HepG2 (cell line): ENCODE measurements around the gene CCNQ. TPM values are rescaled to one million over a fixed set of nuclear protein-coding genes. Genes with fewer than 3 reads are reported as not detected.

Source experiments
- FOXP1 ChIP-seq, 2 experiments: fragments of 450-650 bp in 1 of 2; IDR thresholded peaks; 2 replicates each; pipeline ENCODE4 v1.6.1; 2017 to 2018; ENCODE audit warnings: antibody characterized with exemption in 1 of 2
- HNF1B ChIP-seq: sonication (generic); formaldehyde crosslinking; IDR thresholded peaks from 2 replicates; pipeline ENCODE4 v1.5.1; 2020; ENCODE audit warnings: mild to moderate bottlenecking, moderate library complexity, missing genetic modification reagents
- HNRNPL ChIP-seq: fragments of 200-400 bp; formaldehyde crosslinking; IDR thresholded peaks from 2 replicates; pipeline ENCODE4 v1.6.1; 2017; ENCODE audit warnings: mild to moderate bottlenecking, low read depth, low read length
- NFE2 ChIP-seq: sonication (generic); formaldehyde crosslinking; IDR thresholded peaks from 2 replicates; pipeline ENCODE4 v1.4.0; 2020; ENCODE audit warnings: missing genetic modification reagents
- PLSCR1 ChIP-seq: sonication (generic); formaldehyde crosslinking; IDR thresholded peaks from 2 replicates; pipeline ENCODE4 v1.5.0; 2020; ENCODE audit warnings: missing genetic modification reagents, mild to moderate bottlenecking, borderline replicate concordance
- POGK ChIP-seq: sonication (generic); formaldehyde crosslinking; conservative IDR thresholded peaks from 2 replicates; pipeline ENCODE4 v1.8.0; 2022; ENCODE audit warnings: mild to moderate bottlenecking, moderate library complexity, missing genetic modification reagents
- RAD21 ChIP-seq: fragments of 450-650 bp; formaldehyde crosslinking; IDR thresholded peaks from 2 replicates; pipeline ENCODE4 v1.5.0; 2020; ENCODE audit warnings: mild to moderate bottlenecking
- ZNF331 ChIP-seq: sonication (generic); formaldehyde crosslinking; IDR thresholded peaks from 2 replicates; pipeline ENCODE4 v1.4.0; 2020; ENCODE audit warnings: missing genetic modification reagents
- polyA plus RNA-seq, 8 experiments: library from polyadenylated mRNA; depleted of rRNA in 3 of 8; stranded (reverse) in 7 of 8; unstranded in 1 of 8; fragments of >200 nt; fragmentation: Illumina TruSeq in 4 of 8; extraction: Trizol in 4 of 8; gene quantifications; 2 replicates each; pipeline versions ENCODE4 v1.2.1 to v1.2.3, GENCODE V29; 2011 to 2016; ENCODE audit warnings: low read depth in 4 of 8, missing spikeins in 1 of 8, mixed read lengths in 1 of 8; ENCODE audit not compliant: insufficient read depth in 1 of 8
- total RNA-seq, 5 experiments: library from RNA; depleted of rRNA; stranded (reverse); fragments of >200 nt; fragmentation: Illumina TruSeq; extraction: Trizol; gene quantifications; 2 replicates each; pipeline ENCODE4 v1.2.3, GENCODE V29; 2016; ENCODE audit warnings: low read depth in 1 of 5
- TF ChIP-seq, protein P1 (sequence below): sonication (generic); formaldehyde crosslinking; IDR thresholded peaks from 2 replicates; pipeline ENCODE4 v1.5.0; 2020; ENCODE audit warnings: mild to moderate bottlenecking, missing genetic modification reagents
- TF ChIP-seq, protein P2 (sequence below): sonication (generic); formaldehyde crosslinking; IDR thresholded peaks from 2 replicates; pipeline ENCODE4 v1.4.0; 2020; ENCODE audit warnings: mild to moderate bottlenecking, missing genetic modification reagents

CCNQ gene
- total and polyA plus RNA-seq, 2 of the 13 experiments (the other 11 are each of a cell fraction or from before 2014, with no cell fraction given): 15.0 to 25.5 TPM

DNA sequence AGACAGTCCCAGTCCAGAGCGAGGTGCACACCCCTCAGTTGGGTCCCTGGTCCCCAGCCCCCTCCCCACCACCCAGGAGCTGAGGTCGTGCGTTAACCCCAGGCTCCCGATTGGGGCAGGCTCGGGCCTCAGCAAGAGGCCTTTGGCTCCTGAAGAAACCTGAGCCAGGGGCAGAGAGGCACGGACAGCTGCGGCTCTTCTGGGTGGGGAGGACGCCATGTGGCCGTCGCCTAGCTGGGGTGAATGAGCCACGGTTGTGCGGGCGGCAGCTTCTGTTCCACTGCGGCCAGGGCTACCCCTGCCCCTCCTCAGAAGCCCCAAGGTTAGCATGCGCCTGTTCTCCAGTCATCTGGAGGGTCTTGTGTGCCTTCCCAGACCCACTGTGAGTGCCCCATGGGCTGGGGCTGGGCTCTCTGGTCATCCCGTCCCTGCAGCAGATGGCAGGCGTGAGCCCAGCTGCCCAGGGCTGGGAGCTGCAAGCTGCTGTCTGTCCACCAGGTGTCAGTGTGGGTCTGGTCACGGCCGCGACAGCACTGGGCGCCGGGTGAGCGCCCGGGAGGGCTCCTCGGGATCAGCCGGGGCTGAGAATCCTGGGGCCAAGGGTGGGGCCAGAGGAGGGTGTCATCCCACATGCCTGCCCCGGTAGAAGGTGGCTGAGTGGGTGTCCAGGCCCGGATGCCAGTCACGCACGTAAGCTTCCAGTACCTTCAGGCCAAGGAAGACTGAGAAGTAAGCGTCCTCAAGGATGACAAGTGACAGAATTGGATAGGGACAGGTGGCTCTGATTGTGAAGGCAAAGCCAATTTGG lies 59.6 kb downstream of the CCNQ start (continued):
- TF ChIP-seq HNF1B (CRISPR knock-in tag): 0 out of 2 replicates have a peak, but pooled peaks have one; percentile 35
- no peak for TF ChIP-seq PLSCR1 (CRISPR knock-in tag)
- no peak for TF ChIP-seq HNRNPL
- TF ChIP-seq RAD21 (CRISPR knock-in tag): peak; percentile 82
- no peak for TF ChIP-seq NFE2
- TF ChIP-seq, protein P1, sequence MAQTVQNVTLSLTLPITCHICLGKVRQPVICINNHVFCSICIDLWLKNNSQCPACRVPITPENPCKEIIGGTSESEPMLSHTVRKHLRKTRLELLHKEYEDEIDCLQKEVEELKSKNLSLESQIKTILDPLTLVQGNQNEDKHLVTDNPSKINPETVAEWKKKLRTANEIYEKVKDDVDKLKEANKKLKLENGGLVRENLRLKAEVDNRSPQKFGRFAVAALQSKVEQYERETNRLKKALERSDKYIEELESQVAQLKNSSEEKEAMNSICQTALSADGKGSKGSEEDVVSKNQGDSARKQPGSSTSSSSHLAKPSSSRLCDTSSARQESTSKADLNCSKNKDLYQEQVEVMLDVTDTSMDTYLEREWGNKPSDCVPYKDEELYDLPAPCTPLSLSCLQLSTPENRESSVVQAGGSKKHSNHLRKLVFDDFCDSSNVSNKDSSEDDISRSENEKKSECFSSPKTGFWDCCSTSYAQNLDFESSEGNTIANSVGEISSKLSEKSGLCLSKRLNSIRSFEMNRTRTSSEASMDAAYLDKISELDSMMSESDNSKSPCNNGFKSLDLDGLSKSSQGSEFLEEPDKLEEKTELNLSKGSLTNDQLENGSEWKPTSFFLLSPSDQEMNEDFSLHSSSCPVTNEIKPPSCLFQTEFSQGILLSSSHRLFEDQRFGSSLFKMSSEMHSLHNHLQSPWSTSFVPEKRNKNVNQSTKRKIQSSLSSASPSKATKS (CRISPR knock-in tag): no peak
- TF ChIP-seq POGK: 0 out of 2 replicates have a peak, but pooled peaks have one; percentile 24
- TF ChIP-seq, protein P2, sequence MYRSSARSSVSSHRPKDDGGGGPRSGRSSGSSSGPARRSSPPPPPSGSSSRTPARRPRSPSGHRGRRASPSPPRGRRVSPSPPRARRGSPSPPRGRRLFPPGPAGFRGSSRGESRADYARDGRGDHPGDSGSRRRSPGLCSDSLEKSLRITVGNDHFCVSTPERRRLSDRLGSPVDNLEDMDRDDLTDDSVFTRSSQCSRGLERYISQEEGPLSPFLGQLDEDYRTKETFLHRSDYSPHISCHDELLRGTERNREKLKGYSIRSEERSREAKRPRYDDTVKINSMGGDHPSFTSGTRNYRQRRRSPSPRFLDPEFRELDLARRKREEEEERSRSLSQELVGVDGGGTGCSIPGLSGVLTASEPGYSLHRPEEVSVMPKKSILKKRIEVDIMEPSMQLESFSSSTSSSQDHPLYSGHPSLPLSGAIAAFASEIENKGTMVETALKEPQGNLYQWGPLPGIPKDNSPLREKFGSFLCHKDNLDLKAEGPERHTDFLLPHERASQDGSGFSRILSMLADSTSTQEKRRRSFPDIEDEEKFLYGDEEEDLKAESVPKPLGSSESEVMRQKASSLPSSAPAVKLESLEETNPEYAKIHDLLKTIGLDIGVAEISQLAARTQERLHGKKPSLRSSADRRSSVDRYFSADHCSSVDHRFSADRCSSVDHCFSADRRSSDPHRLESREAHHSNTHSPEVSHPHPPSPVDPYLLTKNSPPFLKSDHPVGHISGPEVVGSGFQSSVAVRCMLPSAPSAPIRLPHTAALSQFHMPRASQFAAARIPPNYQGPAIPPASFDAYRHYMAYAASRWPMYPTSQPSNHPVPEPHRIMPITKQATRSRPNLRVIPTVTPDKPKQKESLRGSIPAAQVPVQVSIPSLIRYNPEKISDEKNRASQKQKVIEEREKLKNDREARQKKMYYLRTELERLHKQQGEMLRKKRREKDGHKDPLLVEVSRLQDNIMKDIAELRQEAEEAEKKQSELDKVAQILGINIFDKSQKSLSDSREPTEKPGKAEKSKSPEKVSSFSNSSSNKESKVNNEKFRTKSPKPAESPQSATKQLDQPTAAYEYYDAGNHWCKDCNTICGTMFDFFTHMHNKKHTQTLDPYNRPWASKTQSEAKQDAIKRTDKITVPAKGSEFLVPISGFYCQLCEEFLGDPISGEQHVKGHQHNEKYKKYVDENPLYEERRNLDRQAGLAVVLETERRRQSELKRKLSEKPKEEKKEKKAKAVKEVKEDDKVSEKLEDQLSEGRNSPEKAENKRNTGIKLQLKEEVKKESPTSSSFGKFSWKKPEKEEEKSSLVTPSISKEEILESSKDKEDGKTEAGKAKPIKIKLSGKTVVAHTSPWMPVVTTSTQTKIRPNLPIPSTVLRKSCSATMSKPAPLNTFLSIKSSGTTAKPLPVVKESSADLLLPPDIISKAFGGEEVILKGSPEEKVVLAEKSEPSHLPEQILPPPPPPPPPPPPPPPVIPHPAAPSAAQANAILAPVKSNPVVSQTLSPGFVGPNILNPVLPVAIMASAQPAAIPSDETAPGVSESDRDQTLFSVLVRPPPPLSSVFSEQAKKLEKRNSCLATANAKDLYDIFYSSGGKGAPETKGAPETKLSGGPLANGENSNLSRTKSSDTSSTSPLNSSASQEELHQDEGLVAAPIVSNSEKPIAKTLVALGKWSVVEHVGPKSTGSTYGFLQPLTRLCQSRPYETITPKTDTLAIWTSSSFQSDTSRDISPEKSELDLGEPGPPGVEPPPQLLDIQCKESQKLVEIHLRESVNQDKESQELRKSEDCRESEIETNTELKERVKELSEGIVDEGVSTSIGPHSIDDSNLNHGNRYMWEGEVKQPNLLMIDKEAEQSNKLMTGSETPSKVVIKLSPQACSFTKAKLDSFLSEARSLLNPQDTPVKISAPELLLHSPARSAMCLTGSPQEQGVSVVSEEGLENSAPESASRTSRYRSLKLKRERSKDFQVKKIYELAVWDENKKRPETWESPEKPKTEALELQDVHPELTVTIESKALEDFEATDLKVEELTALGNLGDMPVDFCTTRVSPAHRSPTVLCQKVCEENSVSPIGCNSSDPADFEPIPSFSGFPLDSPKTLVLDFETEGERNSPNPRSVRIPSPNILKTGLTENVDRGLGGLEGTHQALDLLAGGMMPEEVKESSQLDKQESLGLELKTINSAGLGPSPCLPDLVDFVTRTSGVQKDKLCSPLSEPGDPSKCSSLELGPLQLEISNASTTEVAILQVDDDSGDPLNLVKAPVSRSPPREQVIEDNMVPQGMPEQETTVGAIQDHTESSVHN (CRISPR knock-in tag): no peak
- no peak for TF ChIP-seq FOXP1 (IDR thresholded peaks at IDR 0.05)
- no peak for TF ChIP-seq FOXP1 (CRISPR knock-in tag; IDR thresholded peaks at IDR 0.05)
- TF ChIP-seq ZNF331 (CRISPR knock-in tag): no peak
